Measurements from ENCODE around the gene BTBD2. TPM values are rescaled to one million over a fixed set of nuclear protein-coding genes. Genes with fewer than 3 reads are reported as not detected.

Gene BTBD2
- polyA plus RNA-seq, 1 donor from 2014 or later: 46.1 TPM

GRCh38 chr19:1969176-1970002 is 46.1 kb downstream of the BTBD2 start (continued):
- no peak for TF ChIP-seq SMC3 (conservative IDR thresholded peaks at IDR 0.05; ENCODE audit: poor library complexity)

GRCh38 chr19:1968279-1969175 is 47.0 kb downstream of the BTBD2 start:
- H3K79me2 ChIP-seq (replicated peaks; ENCODE audit: insufficient read depth, low read length): peaks cover 7% of the 10 kb centered on the region
- H3K27me3 ChIP-seq (ENCODE audit: insufficient read depth, low read depth, low read length): no peaks in the 10 kb centered on the region
- no peak for TF ChIP-seq RAD21 (conservative IDR thresholded peaks at IDR 0.05)
- TF ChIP-seq MXI1 (conservative IDR thresholded peaks at IDR 0.05; ENCODE audit: poor library complexity, severe bottlenecking): no peak
- TF ChIP-seq REST (IDR thresholded peaks at IDR 0.05; ENCODE audit: borderline replicate concordance): no peak
- TF ChIP-seq EZH2 (IDR thresholded peaks at IDR 0.05; ENCODE audit: borderline replicate concordance, insufficient read depth, low read length, poor library complexity, severe bottlenecking): no peak
- TF ChIP-seq TAF1 (IDR thresholded peaks at IDR 0.05; ENCODE audit: low read depth): no peak
- no peak for TF ChIP-seq POLR2AphosphoS5 (IDR thresholded peaks at IDR 0.05)
- no peaks in the 10 kb centered on the region for H3K9me2 ChIP-seq (ENCODE audit: insufficient read depth, low read length)
- H4K20me1 ChIP-seq (ENCODE audit: insufficient read depth): no peaks in the 10 kb centered on the region
- H3F3A ChIP-seq (ENCODE audit: insufficient read depth, low read length, poor library complexity, severe bottlenecking): no peaks in the 10 kb centered on the region
- H2AFZ ChIP-seq (ENCODE audit: low read depth, low read length): no peak overlapping the region
- no peaks in the 10 kb centered on the region for H3K9me3 ChIP-seq (ENCODE audit: low read length)
- no peak overlapping the region for H3K4me2 ChIP-seq (ENCODE audit: low read length)
- H3K4me3 ChIP-seq (ENCODE audit: low read length): no peak overlapping the region
- H3K27ac ChIP-seq (ENCODE audit: low read length): no peak overlapping the region
- no peak overlapping the region for H3K9ac ChIP-seq (ENCODE audit: low read length)
- H3K36me3 ChIP-seq (ENCODE audit: insufficient read depth, low read length): no peaks in the 10 kb centered on the region

- H3K9ac ChIP-seq (ENCODE audit: low read length): no peak overlapping the region
- no peak overlapping the region for H3K27ac ChIP-seq (ENCODE audit: low read length)
- no peaks in the 10 kb centered on the region for H3K27me3 ChIP-seq (ENCODE audit: insufficient read depth, low read depth, low read length)
- H4K20me1 ChIP-seq (ENCODE audit: insufficient read depth): no peaks in the 10 kb centered on the region
- H3K9me3 ChIP-seq (ENCODE audit: low read length): no peaks in the 10 kb centered on the region
- H3K4me3 ChIP-seq (ENCODE audit: low read length): no peak overlapping the region
- H3K9me2 ChIP-seq (ENCODE audit: insufficient read depth, low read length): no peaks in the 10 kb centered on the region
- no peaks in the 10 kb centered on the region for H3K36me3 ChIP-seq (ENCODE audit: insufficient read depth, low read length)
- TF ChIP-seq MXI1 (conservative IDR thresholded peaks at IDR 0.05; ENCODE audit: poor library complexity, severe bottlenecking): no peak
- TF ChIP-seq CTCF (IDR thresholded peaks at IDR 0.05; ENCODE audit: poor library complexity, severe bottlenecking): no peak
- TF ChIP-seq EP300 (conservative IDR thresholded peaks at IDR 0.05; ENCODE audit: poor library complexity, severe bottlenecking): no peak
- TF ChIP-seq POLR2AphosphoS5 (IDR thresholded peaks at IDR 0.05): no peak
- TF ChIP-seq REST (IDR thresholded peaks at IDR 0.05; ENCODE audit: borderline replicate concordance): no peak
- TF ChIP-seq TAF1 (IDR thresholded peaks at IDR 0.05; ENCODE audit: low read depth): no peak
- no peak overlapping the region for H2AFZ ChIP-seq (ENCODE audit: low read depth, low read length)
- no peak overlapping the region for H3K4me2 ChIP-seq (ENCODE audit: low read length)
- H3F3A ChIP-seq (ENCODE audit: insufficient read depth, low read length, poor library complexity, severe bottlenecking): no peaks in the 10 kb centered on the region
- peaks cover 4% of the 10 kb centered on the region for H3K79me2 ChIP-seq (replicated peaks; ENCODE audit: insufficient read depth, low read length)
Observed at GRCh38 chr19:1967087-1967608, 48.4 kb downstream of the BTBD2 start.

Data from neural cell (in vitro differentiated cells).